ENCODE data around the gene PRR33.

DNA sequence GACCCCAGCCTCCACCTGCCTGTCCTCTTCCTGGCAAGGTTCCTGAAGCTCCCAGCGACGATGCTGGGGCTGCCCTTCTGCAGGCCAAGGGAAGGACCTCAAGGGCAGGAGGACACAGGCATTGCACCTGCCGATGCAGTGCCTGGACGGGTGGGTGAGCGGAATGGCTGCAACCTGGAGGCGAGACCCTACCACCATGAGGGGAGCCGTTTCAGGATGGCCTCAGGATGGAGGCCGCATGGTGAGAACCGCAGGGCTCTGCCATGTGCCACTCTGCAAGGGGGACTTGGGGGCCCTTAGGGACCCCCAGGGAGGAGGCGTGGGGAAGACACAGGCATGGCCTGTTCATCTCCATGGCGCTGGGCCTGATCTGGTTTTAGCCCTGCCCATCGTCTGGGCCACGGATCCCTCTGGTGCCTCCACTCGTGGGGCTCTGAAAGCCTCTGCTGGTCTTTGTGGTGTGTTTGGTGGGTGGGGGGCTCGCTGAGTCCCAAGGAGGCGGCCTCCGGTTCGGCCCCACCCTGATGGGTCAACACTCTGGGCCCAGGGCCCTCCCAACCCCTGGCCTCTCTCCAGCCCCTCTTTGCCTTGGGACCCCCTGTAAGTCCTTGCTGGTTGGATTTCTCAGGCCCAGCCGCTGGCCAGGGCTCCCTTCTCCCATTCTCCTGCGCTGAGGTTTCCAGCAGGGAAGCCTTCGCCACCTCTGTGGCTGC is 40.1 kb downstream of the PRR33 start:
- no peak for TF ChIP-seq CTCF (IDR thresholded peaks at IDR 0.05; ENCODE audit: low read depth, low read length, poor library complexity, severe bottlenecking)
- TF ChIP-seq EZH2phosphoT487 (IDR thresholded peaks at IDR 0.05; ENCODE audit: borderline replicate concordance, low read length), result no peak
